Head of caudate nucleus (tissue), 42 donors: Measurements from ENCODE around the gene SIL1.

Experiments
- DNase-seq, 42 donors: peaks; one replicate each; pipeline versions ENCODE4 v3.0.0 to v3.0.0-alpha.2; 2020 to 2021; ENCODE audit warnings: mixed read lengths in 7 of 42
- intact Hi-C: fragments of 100-400 bp; cut with DNase I; formaldehyde crosslinking; loops from one replicate; pipeline ENCODE4 v1.15.0; 2022

Gene SIL1

DNA sequence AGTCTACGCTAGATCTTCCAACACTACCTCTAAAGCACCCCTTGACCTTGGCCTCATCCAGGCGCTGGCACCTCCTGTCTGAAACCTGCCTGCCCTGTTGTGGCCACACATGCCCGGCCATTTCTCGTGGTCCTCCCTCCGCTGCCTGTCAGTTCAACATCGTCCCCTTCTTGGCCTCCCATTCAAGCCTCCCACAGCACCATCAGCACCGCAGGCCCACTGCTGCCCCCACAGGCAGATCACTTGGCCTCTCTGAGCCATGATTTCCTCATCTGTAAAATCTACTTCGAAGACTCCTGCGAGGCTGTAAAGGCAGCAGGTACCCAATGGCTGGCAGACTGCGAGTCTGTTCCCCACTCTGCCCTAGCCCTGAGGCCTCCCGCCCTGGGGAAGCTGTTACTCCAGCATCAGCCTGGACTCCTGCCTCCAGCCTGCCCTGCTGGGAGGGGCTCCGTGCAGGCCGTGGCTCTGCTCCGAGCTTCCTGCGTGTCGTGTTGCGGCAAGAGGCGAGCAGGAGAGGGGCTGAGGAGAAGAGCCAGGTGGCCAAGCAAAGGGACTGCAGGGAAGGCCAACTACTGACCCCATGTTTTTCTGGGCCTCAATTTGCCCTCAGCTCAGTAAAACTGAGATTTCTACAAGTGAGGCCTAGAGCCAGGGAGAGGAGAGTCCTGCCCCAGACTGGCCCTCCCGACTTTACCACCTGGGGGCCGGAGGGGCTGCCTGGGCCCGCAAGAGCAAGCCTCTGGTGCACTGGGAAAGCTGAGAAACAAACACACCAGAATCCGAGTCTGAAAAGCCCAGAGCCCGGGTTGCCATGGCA lies 252.5 kb downstream of the SIL1 start:
- intact Hi-C loops: loop anchor here (10.0 kb wide), 1 partner anchor 249 kb away; the partner anchor contains the start of gene SIL1
- DNase-seq: peak in 3 of 42 donors; percentile 27 to 78 (median 46)

DNA sequence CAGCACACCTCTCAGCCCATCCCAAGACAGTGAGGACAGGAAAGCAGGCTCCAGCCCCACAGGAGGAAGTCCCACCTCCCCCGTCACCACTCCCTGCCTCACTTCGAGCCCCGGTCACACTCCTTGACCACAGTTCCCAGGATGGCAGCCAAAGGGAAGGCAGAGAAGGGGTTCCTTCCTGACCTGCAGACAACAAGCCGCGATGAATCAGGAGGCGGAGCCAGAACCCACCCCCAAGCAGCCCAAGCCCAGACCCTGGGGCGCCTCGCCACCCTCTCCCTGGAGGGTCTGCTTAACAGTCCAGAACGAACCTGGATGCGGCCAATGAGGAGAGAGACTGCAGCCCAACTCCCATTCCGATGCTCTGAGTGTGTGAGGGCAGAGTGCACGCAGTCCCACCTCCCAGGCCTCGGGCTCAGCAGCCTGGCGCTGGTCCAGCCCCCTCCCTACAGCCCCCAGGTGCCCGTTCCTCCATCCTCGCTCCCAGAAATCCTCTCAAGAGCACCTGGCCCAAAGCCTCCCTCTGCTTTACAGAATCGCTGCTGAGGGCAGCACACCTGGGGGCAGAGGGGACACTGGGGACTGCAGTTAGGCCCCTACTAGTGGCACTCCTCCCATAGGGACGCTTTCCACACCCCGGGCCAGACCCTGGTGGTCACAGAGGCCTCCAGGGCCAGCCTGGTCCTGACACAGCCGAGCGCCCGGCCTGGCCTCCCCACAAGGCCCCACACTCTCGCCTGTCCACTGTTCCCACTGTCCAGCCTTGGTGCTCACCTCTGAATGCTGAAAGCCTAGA lies 253.4 kb downstream of the SIL1 start:
- intact Hi-C loops: loop anchor here (10.0 kb wide), 1 partner anchor 250 kb away; the partner anchor contains the start of gene SIL1
- peak in 1 of 42 donors; percentile 33 for DNase-seq

DNA sequence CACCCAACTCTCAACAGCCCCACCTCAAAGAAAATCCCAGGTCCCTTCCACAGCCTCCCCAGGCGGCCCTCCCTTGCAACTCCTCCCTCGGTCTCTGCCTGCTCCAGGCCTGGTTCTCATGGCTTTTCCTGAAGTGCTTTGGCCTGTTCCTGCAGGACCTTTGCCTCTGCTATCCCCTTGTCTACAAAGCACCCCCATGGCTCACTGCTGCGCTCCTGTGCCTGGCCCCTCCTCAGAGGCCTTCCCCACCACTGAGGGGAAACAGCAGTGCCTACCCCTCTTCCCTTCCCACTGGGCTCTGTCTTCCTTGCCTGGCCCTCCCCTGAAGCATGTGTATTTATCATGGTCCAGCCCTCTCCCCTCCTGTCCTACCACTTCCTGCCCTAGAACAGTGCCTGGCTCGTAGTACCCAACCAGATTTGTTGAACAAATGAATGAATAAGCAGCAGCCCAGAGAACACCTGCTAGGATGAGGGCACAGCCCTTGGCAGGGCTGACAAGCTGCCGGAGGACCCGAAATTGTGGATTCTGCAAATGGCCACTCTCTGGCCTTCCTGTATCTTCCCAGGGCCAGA lies 254.5 kb downstream of the SIL1 start:
- intact Hi-C loops: loop anchor here (10.0 kb wide), 1 partner anchor 251 kb away; the partner anchor contains the start of gene SIL1
- peak in 3 of 42 donors; percentile 5 to 25 (median 19) for DNase-seq

DNA sequence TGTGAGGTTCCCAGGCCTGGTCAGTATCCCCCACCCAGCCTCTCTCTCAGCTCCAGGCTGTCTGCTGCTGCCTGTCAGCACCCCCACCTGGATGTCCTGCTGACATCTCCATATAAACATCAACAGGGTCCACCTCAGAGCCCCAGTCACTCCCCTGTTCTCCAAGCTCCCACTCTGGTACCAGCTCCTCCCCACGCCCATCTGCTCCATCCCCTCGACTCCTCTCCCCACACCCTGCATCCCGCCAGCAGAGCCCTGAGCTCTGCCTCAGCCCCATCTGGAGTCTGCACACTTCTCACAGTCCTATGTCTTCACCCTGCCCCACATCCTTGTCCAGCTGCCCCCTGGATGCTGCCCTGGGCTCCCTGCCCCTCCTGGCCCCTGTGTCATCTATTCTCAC lies 255.3 kb downstream of the SIL1 start:
- DNase-seq: peak in 4 of 42 donors; percentile 8 to 32 (median 13)
- intact Hi-C loops: loop anchor here (10.0 kb wide), 1 partner anchor 252 kb away; the partner anchor contains the start of gene SIL1

DNA sequence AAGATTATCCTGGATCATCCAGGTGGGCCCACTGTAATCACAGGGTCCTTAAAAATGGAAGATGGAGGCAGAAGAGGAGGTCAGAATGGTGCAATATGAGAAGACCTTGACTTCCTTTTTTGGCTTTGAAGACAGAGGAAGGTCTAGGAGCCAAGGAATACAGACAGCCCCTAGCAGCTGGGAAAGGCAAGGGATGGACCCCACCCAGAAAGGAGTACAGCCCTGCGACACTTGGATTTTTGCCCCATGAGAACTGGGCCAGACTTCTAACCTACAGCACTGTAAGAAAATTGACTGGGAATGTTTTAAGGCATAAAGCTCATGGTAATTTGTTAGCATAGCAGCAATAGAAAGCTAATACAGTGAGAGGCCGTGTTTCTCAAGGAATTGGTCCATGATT lies 256.1 kb downstream of the SIL1 start:
- intact Hi-C loops: loop anchor here (10.0 kb wide), 1 partner anchor 253 kb away; the partner anchor contains the start of gene SIL1
- DNase-seq: no peak

DNA sequence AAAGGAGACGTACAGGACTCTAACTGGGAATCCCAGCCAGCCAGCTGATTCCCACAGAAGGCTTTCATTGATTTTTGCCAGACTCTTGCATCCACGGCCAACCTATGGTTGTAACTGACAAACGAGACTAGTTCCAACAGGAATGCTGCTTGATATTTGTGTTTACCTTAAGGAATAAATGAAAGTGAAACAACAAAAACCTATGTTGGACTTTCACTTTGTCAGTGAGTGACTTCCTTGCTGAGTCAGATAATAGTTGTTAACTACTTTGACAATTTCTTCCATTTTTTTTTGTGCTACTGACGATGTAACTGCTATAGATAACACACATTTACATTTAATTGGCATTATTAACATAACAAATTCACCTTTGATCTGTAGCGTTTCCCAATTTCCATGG lies 259.6 kb downstream of the SIL1 start:
- intact Hi-C loops: no loop called here
- DNase-seq: peak in 1 of 42 donors; percentile 34

DNA sequence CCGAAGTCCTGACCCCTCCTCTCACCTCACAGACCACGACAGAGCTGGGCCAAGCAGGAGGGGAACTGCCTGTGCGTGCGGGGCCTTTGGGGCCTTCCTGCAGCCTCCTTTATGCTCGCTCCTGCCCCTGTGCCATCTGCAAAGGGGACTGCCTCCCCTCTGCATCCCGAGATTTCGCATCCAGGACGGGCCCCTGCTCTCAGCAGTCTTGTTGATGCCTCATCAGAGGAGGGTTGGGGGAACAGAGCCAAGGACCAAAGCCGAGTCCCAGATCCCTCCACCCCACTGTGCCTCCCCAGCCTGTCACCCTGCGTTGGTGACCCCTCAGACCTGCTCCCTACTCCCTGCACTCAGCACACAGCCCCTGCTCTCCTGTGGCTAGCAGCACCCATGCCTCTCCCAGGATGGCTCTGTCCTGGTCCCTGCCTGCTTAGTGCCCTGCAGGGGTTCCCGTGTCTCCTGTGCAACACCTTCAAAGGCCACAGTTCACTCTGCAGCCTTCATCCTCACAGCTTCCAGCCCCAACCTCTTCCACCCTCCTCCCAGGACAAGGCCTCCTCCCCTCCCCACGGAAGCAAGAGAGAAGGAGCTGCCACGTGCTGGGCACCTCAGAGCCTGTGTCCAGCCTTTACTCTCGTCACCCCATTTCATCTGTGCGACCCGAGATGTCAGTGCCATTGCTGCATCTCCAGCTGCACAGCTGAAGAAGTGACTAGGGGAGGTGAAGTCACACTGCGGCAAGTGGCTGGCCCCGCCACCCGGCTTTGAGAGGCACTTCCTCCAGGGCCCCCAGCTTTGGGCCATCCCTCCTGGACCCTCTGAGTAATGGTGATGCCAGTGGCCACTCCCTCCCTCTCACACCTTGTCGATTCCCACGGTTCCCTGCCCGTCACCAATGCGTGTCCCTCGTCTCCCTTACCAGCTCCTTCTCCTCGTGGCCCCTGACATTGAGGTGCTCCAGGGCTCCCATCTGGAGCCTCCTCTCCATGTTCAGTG lies 260.5 kb downstream of the SIL1 start:
- intact Hi-C loops: no loop called here
- DNase-seq: peak in 3 of 42 donors; percentile 23 to 43 (median 35)

DNA sequence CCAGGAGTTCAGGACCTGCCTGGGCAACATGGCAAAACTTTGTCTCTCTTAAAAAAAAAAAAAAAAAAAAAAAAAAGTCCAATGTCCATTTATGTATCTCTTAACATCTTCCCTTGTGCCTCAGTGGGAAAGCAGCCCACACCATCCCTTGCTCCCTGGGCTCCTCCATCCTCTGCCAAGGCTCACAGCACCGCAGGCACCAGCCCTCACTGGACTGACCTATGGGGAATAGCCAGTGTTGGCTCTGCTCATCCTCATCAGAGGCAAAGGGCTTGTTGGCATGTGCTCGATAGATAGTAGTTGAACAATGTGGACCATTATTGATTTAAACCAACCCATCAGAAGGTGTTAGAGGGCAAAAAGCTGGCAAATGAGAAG lies 261.2 kb downstream of the SIL1 start:
- intact Hi-C loops: no loop called here
- peak in 3 of 42 donors; percentile 21 to 47 (median 36) for DNase-seq

DNA sequence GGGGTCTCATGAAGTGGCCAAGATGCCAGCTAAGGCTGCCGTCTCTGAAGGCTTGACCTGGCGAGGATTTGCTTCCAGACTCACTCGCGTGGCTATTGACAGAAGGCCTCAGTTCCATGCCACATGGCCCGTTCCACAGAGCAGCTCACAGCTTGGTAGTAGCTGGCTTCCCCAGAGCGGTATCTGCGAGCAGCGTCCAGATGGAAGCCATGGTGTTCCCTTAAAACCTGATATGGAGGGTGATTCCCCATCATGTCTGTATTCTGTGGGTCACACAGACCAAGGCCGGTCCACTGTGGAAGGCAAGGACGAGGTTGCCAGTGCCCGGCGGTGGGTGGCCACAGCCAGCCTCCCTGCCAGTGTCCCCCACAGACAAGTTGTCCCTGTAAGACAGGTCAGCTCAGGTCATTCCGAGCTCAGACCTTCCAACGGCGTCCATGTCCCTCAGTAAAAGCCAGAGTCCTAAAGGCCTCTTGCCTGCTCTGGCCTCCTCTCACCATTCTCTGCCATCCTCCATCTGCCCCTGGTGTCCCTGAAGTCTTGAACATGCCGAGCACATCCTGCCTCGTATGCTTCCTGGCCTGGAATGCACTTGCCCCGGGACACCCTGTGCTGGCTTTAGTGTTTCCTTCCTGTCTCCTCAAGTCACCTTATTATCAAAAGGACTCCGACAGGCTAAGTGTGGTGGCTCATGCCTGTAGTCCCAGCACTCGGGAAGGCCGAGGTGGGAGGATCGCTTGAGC lies 261.8 kb downstream of the SIL1 start:
- DNase-seq: peak in 2 of 42 donors; percentile 36 to 41

DNA sequence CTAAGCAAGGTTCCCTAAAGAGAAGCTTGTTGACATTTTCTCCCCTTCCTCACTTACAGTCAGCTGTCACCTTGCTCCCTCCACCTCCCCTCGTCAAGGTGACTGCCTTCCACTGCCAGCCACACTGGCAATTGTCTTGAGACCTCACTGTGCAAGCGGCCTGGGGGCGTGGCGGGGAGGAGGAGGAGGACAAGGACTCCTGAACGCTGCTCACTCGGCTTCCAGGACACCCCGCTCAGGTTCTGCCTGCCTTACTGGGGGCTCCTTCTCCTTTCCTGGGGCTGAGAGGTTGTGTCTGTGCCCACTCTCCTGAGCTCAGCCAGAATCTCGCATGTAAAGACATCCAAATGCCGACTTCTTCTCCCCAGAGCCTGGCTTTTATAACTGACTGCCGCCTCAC lies 262.7 kb downstream of the SIL1 start:
- DNase-seq: peak in 4 of 42 donors; percentile 0 to 46 (median 30)
- intact Hi-C loops: no loop called here

More for the DNA sequence above, 261.8 kb downstream of the SIL1 start:
- intact Hi-C loops: no loop called here

DNA sequence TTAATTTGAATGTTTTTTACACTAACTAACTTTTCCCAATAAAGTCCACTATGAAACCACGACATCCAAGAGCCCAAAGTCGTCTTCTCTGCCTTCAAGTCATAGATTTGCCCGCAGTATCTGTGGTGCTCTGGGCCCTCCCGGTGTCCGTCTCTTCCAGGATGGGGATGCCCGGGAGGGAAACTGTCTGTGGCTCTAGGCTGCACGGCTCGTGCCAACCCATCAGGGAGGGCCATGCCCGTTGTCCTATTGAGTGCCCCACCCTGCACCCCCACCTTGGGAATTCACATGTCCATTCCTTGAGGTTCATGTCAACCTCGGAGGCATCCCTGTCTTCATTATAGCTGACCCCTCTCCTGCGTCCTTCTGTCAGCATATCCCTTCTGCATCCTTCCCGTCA lies 263.2 kb downstream of the SIL1 start:
- intact Hi-C loops: no loop called here
- peak in 2 of 42 donors; percentile 22 to 29 for DNase-seq

DNA sequence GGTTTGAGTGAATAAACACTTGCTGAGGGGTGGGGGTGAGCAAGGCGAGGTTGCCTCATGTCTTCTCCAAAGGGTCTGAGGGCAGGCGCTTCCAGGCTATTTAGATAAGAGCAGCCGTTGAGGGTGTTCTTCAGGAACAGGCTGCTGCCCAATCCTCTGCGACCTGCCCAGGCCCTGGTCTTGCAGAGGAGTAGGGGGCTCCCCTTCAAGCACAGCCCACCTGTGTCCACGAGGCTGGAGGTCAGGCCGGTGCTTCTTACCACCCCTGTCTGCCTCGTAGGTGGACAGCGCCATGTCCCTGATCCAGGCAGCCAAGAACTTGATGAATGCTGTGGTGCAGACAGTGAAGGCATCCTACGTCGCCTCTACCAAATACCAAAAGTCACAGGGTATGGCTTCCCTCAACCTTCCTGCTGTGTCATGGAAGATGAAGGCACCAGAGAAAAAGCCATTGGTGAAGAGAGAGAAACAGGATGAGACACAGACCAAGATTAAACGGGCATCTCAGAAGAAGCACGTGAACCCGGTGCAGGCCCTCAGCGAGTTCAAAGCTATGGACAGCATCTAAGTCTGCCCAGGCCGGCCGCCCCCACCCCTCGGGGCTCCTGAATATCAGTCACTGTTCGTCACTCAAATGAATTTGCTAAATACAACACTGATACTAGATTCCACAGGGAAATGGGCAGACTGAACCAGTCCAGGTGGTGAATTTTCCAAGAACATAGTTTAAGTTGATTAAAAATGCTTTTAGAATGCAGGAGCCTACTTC lies 264.5 kb downstream of the SIL1 start:
- intact Hi-C loops: no loop called here
- DNase-seq: no peak

DNA sequence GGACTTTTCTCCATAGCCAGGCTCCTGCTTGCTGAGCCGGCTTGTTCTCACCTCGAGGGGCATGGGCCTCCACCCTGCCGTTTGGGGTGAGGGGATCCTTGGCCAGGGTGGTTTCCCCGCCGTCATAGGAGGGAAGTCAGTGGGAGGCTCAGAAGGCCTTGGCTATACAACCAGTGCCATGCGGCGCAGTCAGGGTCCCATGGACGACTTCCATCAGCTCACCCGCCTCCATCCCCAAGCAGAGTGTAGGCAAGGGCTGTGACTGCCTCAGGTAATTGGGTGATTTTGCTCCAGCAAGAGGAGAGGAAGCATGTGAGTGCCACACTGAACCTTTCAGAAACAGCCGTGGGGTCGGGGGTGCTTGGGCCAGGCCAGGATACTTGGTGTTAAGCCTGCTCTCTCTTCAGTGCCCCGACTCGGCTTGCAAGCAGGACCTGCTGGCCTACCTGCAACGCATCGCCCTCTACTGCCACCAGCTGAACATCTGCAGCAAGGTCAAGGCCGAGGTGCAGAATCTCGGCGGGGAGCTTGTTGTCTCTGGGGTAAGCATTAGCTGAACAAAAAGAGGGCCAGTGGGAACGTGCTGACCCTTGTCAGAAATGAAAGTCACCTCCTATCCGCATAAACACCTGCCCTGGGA lies 265.9 kb downstream of the SIL1 start:
- intact Hi-C loops: no loop called here
- DNase-seq: peak in 1 of 42 donors; percentile 45

DNA sequence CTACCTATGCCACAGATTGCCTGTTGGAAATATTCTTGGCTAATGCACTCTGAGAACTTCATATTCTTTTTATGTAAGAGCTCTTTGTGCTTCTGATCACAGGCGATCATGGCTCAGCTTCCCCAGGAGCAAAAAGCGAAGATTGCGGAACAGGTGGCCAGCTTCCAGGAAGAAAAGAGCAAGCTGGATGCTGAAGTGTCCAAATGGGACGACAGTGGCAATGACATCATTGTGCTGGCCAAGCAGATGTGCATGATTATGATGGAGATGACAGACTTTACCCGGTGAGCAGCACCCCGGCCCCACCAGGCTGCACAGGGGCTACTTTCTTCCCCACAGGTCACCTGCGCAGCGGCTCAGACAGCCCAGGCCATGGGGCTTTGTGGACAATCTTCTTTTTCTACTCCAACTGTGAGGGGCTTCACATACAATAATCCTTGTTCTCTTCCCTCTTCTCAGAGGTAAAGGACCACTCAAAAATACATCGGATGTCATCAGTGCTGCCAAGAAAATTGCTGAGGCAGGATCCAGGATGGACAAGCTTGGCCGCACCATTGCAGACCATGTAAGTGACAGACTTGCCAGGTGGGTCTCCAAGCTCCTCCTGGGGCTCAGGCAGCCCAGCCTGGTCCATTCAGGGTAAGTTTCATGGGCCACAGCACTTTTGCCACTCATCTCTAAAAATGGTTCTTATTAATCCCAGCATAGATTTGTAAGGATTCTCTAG lies 267.6 kb downstream of the SIL1 start:
- DNase-seq: peak in 1 of 42 donors; percentile 44
- intact Hi-C loops: no loop called here

DNA sequence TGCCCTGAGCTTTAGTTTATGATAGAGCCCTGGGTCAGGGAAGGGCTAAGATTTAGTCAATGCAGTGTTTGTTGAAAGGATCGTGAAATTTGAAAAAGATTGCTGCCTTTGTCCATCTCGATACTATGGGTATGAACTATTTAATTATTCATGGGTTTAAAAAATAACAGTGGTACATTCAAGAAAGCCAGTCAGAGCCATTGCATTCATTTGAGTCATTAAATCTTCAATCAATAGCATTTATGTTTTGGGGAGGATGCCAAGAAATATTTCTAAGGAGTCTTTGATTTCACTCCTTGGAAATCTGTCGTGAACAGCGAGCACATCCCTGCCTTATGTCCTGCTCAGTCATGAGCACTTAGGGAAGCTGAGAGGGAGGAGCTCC lies 268.6 kb downstream of the SIL1 start:
- no peak for DNase-seq
- intact Hi-C loops: loop anchor here (10.0 kb wide), 1 partner anchor 55 kb away; the partner anchor contains the start of gene LRRTM2
